ENCODE data around the gene CHST11.
A peak's percentile ranks its signal among the peaks of the same experiment; 100 is the strongest.
"Not testable (repeated sequence)": the region's sequence is repeated elsewhere in the genome, so short reads cannot be mapped to it uniquely, and the experiment has no call there.

The CHST11 gene

GRCh38 chr12:104534162-104534856 lies 77.6 kb downstream of the CHST11 start:
- no peak for DNase-seq

GRCh38 chr12:104534857-104535248 lies 78.1 kb downstream of the CHST11 start:
- no peak for DNase-seq

GRCh38 chr12:104535369-104535768 lies 78.6 kb downstream of the CHST11 start:
- DNase-seq = no peak

- no peak for DNase-seq
Measured at GRCh38 chr12:104536841-104537240, 80.1 kb downstream of the CHST11 start.

- DNase-seq = no peak
Measured at GRCh38 chr12:104538056-104538455, 81.3 kb downstream of the CHST11 start.

- no peak for DNase-seq
Measured at GRCh38 chr12:104538891-104539462, 82.2 kb downstream of the CHST11 start.

- DNase-seq = no peak
Measured at GRCh38 chr12:104544836-104545235, 88.1 kb downstream of the CHST11 start.

- DNase-seq = no peak
Measured at GRCh38 chr12:104546575-104546974, 89.8 kb downstream of the CHST11 start.

- DNase-seq = no peak
Measured at GRCh38 chr12:104547235-104547634, 90.5 kb downstream of the CHST11 start.

- DNase-seq = no peak
Measured at GRCh38 chr12:104549815-104550480, 93.2 kb downstream of the CHST11 start.

GRCh38 chr12:104551313-104551931 lies 94.7 kb downstream of the CHST11 start:
- DNase-seq = no peak

GRCh38 chr12:104553421-104553820 lies 96.7 kb downstream of the CHST11 start:
- no peak for DNase-seq

GRCh38 chr12:104555648-104556047 lies 98.9 kb downstream of the CHST11 start:
- peak; percentile 94 for DNase-seq

GRCh38 chr12:104557488-104558195 lies 100.9 kb downstream of the CHST11 start:
- DNase-seq = no peak

- DNase-seq = no peak
Measured at GRCh38 chr12:104560881-104561280, 104.1 kb downstream of the CHST11 start.

- no peak for DNase-seq
Measured at GRCh38 chr12:104562763-104563162, 106.0 kb downstream of the CHST11 start.

GRCh38 chr12:104564662-104565061 lies 107.9 kb downstream of the CHST11 start:
- DNase-seq = not testable (repeated sequence)

GRCh38 chr12:104565606-104566243 lies 109.0 kb downstream of the CHST11 start:
- peak; percentile 45 for DNase-seq

- DNase-seq = no peak
Measured at GRCh38 chr12:104566244-104566993, 109.7 kb downstream of the CHST11 start.

- DNase-seq = peak; percentile 4
Measured at GRCh38 chr12:104567832-104568486, 111.2 kb downstream of the CHST11 start.

- DNase-seq = no peak
Measured at GRCh38 chr12:104568487-104568868, 111.7 kb downstream of the CHST11 start.

Measured in COR-L47 (cell line).